Adrenal gland (tissue), 12 donors: ENCODE measurements around the gene MMP13. TPM values are rescaled to one million over a fixed set of nuclear protein-coding genes. Genes with fewer than 3 reads are reported as not detected.

ENCODE experiments used
- DNase-seq, 7 donors: peaks; one replicate each; pipeline ENCODE4 v3.0.0-alpha.2; 2019 to 2020
- H3K27ac ChIP-seq, 5 donors: fragments of 200-600 bp; sonication (generic) in 4 of 5; 1 replicate in 3 of 5; 2 replicates in 2 of 5; pipeline versions ENCODE4 v1.5.1 to v1.8.0; 2016 to 2020; ENCODE audit warnings: mild to moderate bottlenecking in 1 of 5
- H3K27me3 ChIP-seq: fragments of 200-600 bp; 2 replicates; pipeline ENCODE4 v1.8.0; 2021
- H3K36me3 ChIP-seq, 2 donors: fragments of 200-600 bp; replicated peaks in 1 of 2; 1 replicate in 1 of 2; 2 replicates in 1 of 2; pipeline versions ENCODE4 v1.5.1 to v1.8.0; 2018 to 2022
- H3K4me1 ChIP-seq, 2 donors: fragments of 200-600 bp; replicated peaks in 1 of 2; 1 replicate in 1 of 2; 2 replicates in 1 of 2; pipeline versions ENCODE4 v1.5.1 to v1.8.0; 2018 to 2021
- H3K4me3 ChIP-seq, 4 donors: fragments of 200-600 bp; sonication (generic) in 3 of 4; one replicate each; pipeline ENCODE4 v1.5.1; 2016 to 2018
- H3K9me3 ChIP-seq, 3 donors: fragments of 200-600 bp; sonication (generic) in 1 of 3; replicated peaks in 1 of 3; 1 replicate in 2 of 3; 2 replicates in 1 of 3; pipeline versions ENCODE4 v1.5.1 to v1.8.0; 2016 to 2021
- POLR2A ChIP-seq, 2 donors: fragments of 450-650 bp; IDR thresholded peaks; one replicate each; pipeline ENCODE4 v1.6.1; 2017; ENCODE audit warnings: antibody characterized with exemption in 2 of 2, mild to moderate bottlenecking in 2 of 2, moderate library complexity in 1 of 2
- WGBS, 4 donors: extraction: QIAGEN DNeasy Blood & Tissue Kit in 2 of 4; methylation state at CpG; one replicate each; pipeline versions ENCODE4 v1.1.5 to v1.1.7; 2013 to 2017; 5-methylcytosine and 5-hydroxymethylcytosine counted together
- intact Hi-C, 2 donors: fragments of 100-400 bp; cut with DNase I; formaldehyde crosslinking; loops; one replicate each; pipeline versions ENCODE4 v1.14.1 to v1.15.0; 2022 to 2023
- polyA plus RNA-seq, 3 donors: library from polyadenylated mRNA; stranded (reverse); fragments of 200-250 nt in 2 of 3; fragments of 350-450 nt in 1 of 3; fragmentation: Illumina TruSeq in 1 of 3; extraction: RNeasy Lipid Tissue Mini Kit (QIAGEN cat#74804) in 1 of 3; gene quantifications; one replicate each; pipeline ENCODE4 v1.2.3, GENCODE V29; 2013 to 2014
- total RNA-seq, 9 donors: library from RNA; depleted of rRNA in 4 of 9; stranded (reverse); fragments of >200 nt in 4 of 9; fragments of 120-200 nt in 1 of 9; fragmentation: NEBNext Ultra II Directional in 1 of 9; extraction: Animal tissue kit (Norgen Biotek cat#: 25700) in 1 of 9; gene quantifications; one replicate each; pipeline versions ENCODE4 v1.1.0 to v1.2.4, GENCODE V29; 2013 to 2023
- TF ChIP-seq, protein P1 (sequence below), 6 experiments: fragments of 450-650 bp in 4 of 6; fragments of 200-600 bp in 2 of 6; sonication (generic) in 1 of 6; IDR thresholded peaks; 1 replicate in 5 of 6; 2 replicates in 1 of 6; pipeline versions ENCODE4 v1.5.1 to v1.8.0; 2016 to 2021; ENCODE audit warnings: antibody characterized with exemption in 6 of 6, mild to moderate bottlenecking in 2 of 6, moderate library complexity in 1 of 6
- donor health status: healthy with polysubstance abuse.
- donor health status: Bipolar disorder and iron deficiency.
- donor health status: DM: yes; HTN: yes; CAD: no.
- donor health status: DM: no; HTN: no; CAD: no.
- donor health status: DM: no; HTN: no; CAD: no.
- donor health status: DM: yes; HTN: yes; CAD: no.

Gene MMP13
- total and polyA plus RNA-seq, 12 donors, result not detected

DNA sequence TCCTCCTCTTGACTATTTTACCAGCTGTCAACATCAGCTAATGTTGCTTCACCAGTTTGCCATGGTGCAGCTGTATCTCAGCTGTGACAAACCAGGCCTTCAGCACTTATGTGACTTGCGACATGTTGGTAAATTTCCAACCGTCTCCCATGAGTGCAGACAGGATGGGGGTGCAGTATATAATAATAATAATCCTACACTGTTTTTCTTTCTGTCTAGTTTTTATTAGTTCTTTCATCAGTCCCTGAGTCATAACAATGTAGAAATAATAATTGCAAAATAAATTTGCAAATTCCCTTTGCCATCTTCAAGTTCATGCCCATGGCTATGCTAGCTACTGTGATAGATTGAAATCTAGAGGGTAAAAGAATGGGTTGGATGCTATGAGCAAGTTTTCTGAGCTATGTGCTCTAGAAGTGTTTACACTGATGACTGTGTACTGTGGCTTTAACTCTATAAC lies 4.9 kb downstream of the MMP13 start:
- DNase-seq, result no peak
- H3K4me3 ChIP-seq, result no peak overlapping the region
- no peak overlapping the region for H3K27ac ChIP-seq
- no peaks in the 10 kb centered on the region for H3K36me3 ChIP-seq
- no peaks in the 10 kb centered on the region for H3K4me1 ChIP-seq
- TF ChIP-seq POLR2A (IDR thresholded peaks at IDR 0.05), result no peak
- TF ChIP-seq, protein P1, sequence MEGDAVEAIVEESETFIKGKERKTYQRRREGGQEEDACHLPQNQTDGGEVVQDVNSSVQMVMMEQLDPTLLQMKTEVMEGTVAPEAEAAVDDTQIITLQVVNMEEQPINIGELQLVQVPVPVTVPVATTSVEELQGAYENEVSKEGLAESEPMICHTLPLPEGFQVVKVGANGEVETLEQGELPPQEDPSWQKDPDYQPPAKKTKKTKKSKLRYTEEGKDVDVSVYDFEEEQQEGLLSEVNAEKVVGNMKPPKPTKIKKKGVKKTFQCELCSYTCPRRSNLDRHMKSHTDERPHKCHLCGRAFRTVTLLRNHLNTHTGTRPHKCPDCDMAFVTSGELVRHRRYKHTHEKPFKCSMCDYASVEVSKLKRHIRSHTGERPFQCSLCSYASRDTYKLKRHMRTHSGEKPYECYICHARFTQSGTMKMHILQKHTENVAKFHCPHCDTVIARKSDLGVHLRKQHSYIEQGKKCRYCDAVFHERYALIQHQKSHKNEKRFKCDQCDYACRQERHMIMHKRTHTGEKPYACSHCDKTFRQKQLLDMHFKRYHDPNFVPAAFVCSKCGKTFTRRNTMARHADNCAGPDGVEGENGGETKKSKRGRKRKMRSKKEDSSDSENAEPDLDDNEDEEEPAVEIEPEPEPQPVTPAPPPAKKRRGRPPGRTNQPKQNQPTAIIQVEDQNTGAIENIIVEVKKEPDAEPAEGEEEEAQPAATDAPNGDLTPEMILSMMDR (IDR thresholded peaks at IDR 0.05), result no peak
- no peaks in the 10 kb centered on the region for H3K27me3 ChIP-seq
- no peaks in the 10 kb centered on the region for H3K9me3 ChIP-seq
- WGBS, 4 donors, result 72 to 83% (median 77%) methylated on average over 2 of the region's 2 CpGs
- intact Hi-C loops, result no loop called here

DNA sequence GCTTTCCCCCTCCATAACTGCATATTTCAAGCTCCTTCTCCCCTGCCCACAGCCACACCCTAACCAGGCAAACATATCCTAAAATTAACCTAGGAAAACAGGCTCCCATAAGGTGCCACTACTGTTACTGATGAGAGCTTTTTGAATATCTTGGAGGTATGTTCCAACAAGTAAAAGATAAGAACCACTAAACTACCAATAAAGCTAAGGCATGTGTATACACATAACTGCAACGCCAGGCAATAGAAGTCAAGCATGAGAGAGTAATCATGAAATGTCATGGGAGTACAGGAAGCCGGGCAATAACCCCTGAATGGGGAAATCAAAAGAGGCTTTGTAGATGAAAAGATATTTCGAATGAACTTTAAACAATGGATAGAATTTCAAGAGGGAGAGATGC lies 9.3 kb downstream of the MMP13 start:
- TF ChIP-seq POLR2A (IDR thresholded peaks at IDR 0.05), result no peak
- TF ChIP-seq, protein P1 (IDR thresholded peaks at IDR 0.05), result no peak
- intact Hi-C loops, result no loop called here
- no peak for DNase-seq
- 67 to 78% (median 69%) methylated on average over 3 of the region's 3 CpGs for WGBS, 4 donors
- H3K9me3 ChIP-seq, result no peaks in the 10 kb centered on the region
- H3K4me1 ChIP-seq, result no peaks in the 10 kb centered on the region
- no peaks in the 10 kb centered on the region for H3K27me3 ChIP-seq
- no peaks in the 10 kb centered on the region for H3K36me3 ChIP-seq
- H3K27ac ChIP-seq, result no peak overlapping the region
- H3K4me3 ChIP-seq, result no peak overlapping the region

DNA sequence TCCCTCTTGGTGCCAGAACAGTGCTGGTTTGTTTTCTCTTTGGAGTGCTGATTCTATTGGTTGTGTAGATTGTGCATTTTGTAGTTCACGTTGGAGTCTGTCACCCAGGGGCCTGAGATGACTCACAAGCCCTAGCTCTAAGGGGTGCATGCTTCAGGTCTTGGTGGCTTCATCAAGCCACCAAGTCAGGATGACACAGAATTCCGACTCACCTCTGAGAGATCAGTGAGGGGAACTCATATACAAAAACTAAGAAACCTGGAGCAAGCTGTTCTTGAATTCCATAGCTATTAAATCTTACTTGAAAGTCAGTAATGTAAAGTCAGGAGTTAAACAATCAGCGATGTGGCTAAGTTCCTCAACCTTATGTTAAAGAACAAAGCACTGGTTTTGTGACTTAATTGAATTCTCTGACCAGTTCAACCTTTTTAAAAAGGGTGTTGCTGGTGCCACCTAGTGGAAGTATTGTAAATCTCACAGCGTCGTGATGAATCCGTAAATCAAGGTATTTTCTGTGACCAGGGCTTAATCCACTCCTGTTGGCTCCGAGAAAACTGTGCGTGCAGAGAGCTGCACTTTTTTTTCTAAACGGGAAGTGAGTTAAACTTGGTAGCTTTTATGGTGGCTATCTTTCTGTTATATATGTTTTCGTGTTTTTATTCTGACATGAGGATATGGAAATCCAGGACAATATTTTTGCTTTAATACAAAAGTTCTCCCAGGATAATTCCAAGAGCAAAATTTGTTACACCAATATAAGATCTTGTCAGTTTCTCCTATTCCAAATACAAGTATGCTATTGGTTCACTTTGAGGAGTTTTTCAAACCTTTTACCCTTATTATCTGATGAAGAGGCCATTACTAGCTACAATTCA lies 14.6 kb downstream of the MMP13 start:
- Histone ChIP-seq H3K36me3 (no peaks in the 10 kb centered on the region), H3K9me3 (no peaks in the 10 kb centered on the region), H3K27ac (no peak overlapping the region), H3K27me3 (no peaks in the 10 kb centered on the region), H3K4me1 (no peaks in the 10 kb centered on the region), H3K4me3 (no peak overlapping the region)
- intact Hi-C loops, result no loop called here
- TF ChIP-seq, protein P1 (IDR thresholded peaks at IDR 0.05), result peak; percentile 77 to 84 (median 81)
- no peak for TF ChIP-seq POLR2A (IDR thresholded peaks at IDR 0.05)
- peak; percentile 34 to 78 (median 55) for DNase-seq
- 19 to 20% (median 19%) methylated on average over 10 of the region's 10 CpGs for WGBS, 4 donors

DNA sequence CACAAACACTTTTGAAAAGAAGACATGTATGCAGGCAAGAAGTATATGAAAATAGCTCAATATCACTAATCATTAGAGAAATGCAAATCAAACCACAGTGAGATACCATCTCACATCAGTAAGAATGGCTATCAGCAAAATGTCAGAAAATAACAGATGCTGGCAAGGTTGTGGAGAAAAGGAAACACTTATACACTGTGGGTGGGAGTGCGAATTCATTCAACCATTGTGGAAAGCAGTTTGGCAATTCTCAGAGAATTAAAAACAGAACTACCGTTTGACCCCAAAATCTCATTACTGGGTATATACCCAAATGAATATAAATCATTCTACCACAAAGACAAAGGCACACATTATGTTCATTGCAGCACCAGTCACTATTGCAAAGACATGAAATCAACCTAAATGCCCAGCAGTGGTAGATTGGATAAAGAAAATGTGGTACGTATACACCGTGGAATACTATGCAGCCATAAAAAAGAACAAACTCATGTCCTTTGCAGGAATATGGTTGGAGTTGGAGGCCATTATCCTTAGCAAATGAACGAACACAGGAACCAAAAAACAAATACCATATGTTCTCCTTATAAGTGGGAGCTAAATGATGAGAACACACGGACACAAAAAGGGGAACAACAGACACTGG lies 18.5 kb downstream of the MMP13 start:
- TF ChIP-seq POLR2A (IDR thresholded peaks at IDR 0.05), result no peak
- TF ChIP-seq, protein P1 (IDR thresholded peaks at IDR 0.05), result no peak
- H3K9me3 ChIP-seq, result no peaks in the 10 kb centered on the region
- no peaks in the 10 kb centered on the region for H3K36me3 ChIP-seq
- WGBS, 4 donors, result 90 to 94% (median 91%) methylated on average over 6 of the region's 6 CpGs
- no peak overlapping the region for H3K27ac ChIP-seq
- intact Hi-C loops, result no loop called here
- no peaks in the 10 kb centered on the region for H3K4me1 ChIP-seq
- H3K4me3 ChIP-seq, result no peak overlapping the region
- no peak for DNase-seq
- H3K27me3 ChIP-seq, result peaks cover 3% of the 10 kb centered on the region
